ENCODE measurements around the gene HK1.

HK1 gene

GRCh38 chr10:69278446-69278963 lies at the start of gene HK1:
HK1 (plus strand) TSS chr10:69278496.
- peak; percentile 84 for DNase-seq (ENCODE audit: low read depth)
- TF ChIP-seq CTCF (conservative IDR thresholded peaks at IDR 0.05; ENCODE audit: low read depth, low read length) = no peak

GRCh38 chr10:69229616-69229916 lies 48.7 kb upstream of the HK1 start:
- TF ChIP-seq CTCF (conservative IDR thresholded peaks at IDR 0.05; ENCODE audit: low read depth, low read length) = no peak
- DNase-seq (ENCODE audit: low read depth) = no peak
- H3K4me3 ChIP-seq (ENCODE audit: low read depth, low read length) = no peak overlapping the region

More at GRCh38 chr10:69278446-69278963, at the start of gene HK1:
- no peak within 1 kb of the TSS for H3K4me3 ChIP-seq (ENCODE audit: low read depth, low read length)

GRCh38 chr10:69230128-69230527 lies 48.2 kb upstream of the HK1 start:
- no peak for DNase-seq (ENCODE audit: low read depth)
- no peak for TF ChIP-seq CTCF (conservative IDR thresholded peaks at IDR 0.05; ENCODE audit: low read depth, low read length)
- no peak overlapping the region for H3K4me3 ChIP-seq (ENCODE audit: low read depth, low read length)

GRCh38 chr10:69232252-69232651 lies 46.0 kb upstream of the HK1 start:
- no peak overlapping the region for H3K4me3 ChIP-seq (ENCODE audit: low read depth, low read length)
- peak; percentile 89 for DNase-seq (ENCODE audit: low read depth)
- peak; percentile 21 for TF ChIP-seq CTCF (conservative IDR thresholded peaks at IDR 0.05; ENCODE audit: low read depth, low read length)

- H3K4me3 ChIP-seq (ENCODE audit: low read depth, low read length) = no peak overlapping the region
- TF ChIP-seq CTCF (conservative IDR thresholded peaks at IDR 0.05; ENCODE audit: low read depth, low read length) = no peak
- no peak for DNase-seq (ENCODE audit: low read depth)
Observed at GRCh38 chr10:69232736-69233480, 45.4 kb upstream of the HK1 start.

- no peak for DNase-seq (ENCODE audit: low read depth)
- H3K4me3 ChIP-seq (ENCODE audit: low read depth, low read length) = no peak overlapping the region
- TF ChIP-seq CTCF (conservative IDR thresholded peaks at IDR 0.05; ENCODE audit: low read depth, low read length) = no peak
Observed at GRCh38 chr10:69234447-69234846, 43.8 kb upstream of the HK1 start.

Data from choroid plexus epithelial cell (primary cell).